Duodenal mucosa (tissue), 2 donors: ENCODE results near the gene ZNF677.
"Not testable (repeated sequence)": the region's sequence is repeated elsewhere in the genome, so short reads cannot be mapped to it uniquely, and the experiment has no call there.

Experiments used
- H3K27ac ChIP-seq: one replicate; pipeline ENCODE4 v1.7.0; 2013; ENCODE audit warnings: low read depth, low read length
- H3K27me3 ChIP-seq, 2 donors: one replicate each; pipeline ENCODE4 v1.7.0; 2013; ENCODE audit warnings: low read length in 2 of 2, control low read depth in 1 of 2; ENCODE audit not compliant: insufficient read depth in 2 of 2, control insufficient read depth in 1 of 2
- H3K36me3 ChIP-seq, 2 donors: one replicate each; pipeline ENCODE4 v1.7.0; 2013; ENCODE audit warnings: low read length in 2 of 2, control low read depth in 1 of 2; ENCODE audit not compliant: insufficient read depth in 2 of 2, control insufficient read depth in 1 of 2
- H3K4me1 ChIP-seq, 2 donors: one replicate each; pipeline ENCODE4 v1.7.0; 2013; ENCODE audit warnings: low read length in 2 of 2, control low read depth in 1 of 2; ENCODE audit not compliant: insufficient read depth in 2 of 2, control insufficient read depth in 1 of 2
- H3K4me3 ChIP-seq, 2 donors: one replicate each; pipeline ENCODE4 v1.7.0; 2013; ENCODE audit warnings: low read length in 2 of 2, low read depth in 1 of 2
- H3K9ac ChIP-seq, 2 donors: one replicate each; pipeline ENCODE4 v1.7.0; 2013; ENCODE audit warnings: low read length in 2 of 2, low read depth in 1 of 2
- H3K9me3 ChIP-seq, 2 donors: one replicate each; pipeline ENCODE4 v1.7.0; 2013; ENCODE audit warnings: low read length in 2 of 2, control low read depth in 1 of 2; ENCODE audit not compliant: control insufficient read depth in 1 of 2

ZNF677 gene

DNA sequence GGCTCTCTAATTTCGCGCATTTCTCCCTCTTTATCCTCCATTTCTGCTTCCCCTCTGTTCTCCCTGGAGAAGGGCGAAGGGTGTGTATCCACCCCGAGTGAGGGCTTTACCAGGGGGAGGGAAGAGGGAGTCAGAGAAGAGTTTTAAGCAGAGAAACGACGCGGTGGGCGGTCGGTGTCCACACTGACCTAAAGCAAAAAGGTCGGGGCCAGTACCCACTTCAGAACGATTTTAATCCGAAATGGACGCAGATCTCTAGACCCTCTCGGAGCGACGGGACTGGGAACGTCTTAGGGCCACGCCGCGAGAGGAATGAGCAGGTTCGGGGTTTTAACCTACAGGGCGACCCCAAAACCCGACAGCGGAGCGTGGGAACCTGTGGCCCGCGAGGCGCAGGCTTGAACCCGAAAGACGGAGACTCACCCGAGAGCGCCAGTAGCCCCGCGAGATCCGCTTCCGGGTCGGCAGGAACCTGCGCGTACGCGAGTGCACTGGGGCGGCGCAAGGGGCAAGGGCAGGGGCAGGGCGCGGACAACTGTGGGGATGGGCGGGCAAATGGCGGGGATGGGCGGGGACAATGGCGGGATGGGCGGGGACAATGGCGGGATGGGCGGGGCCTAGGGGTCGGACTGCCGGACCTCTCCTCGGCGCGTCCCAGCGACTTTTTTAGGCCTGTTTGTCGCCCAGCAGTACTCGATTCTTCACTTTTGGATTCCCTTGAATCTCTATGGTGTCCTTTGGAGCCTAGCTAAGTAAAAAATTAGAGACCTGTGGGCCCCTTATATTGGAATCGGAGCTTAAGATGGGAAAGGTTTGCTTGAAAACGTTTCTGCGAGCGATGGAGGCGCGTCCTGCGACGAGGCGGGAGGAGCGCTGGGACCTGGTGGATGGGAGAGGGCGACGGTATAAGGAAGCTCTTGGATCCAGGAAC, at the start of gene ZNF677:
ZNF677 (minus strand) TSS at position 463 of the 931 bp plus-strand sequence. CDS start 3,323 bp downstream, outside the sequence.
- H3K4me1 ChIP-seq: peaks cover 0 to 6% of the 10 kb centered on the region in 2 donors
- H3K9me3 ChIP-seq: peaks cover 31 to 35% of the 10 kb centered on the region in 2 donors
- peak within 1 kb of the TSS; percentile 59 for H3K9ac ChIP-seq
- H3K27me3 ChIP-seq: no peaks in the 10 kb centered on the region
- H3K4me3 ChIP-seq: peak within 1 kb of the TSS; percentile 87 to 94
- H3K27ac ChIP-seq: peak within 1 kb of the TSS; percentile 62
- peaks cover 10 to 17% of the 10 kb centered on the region in 2 donors for H3K36me3 ChIP-seq

DNA sequence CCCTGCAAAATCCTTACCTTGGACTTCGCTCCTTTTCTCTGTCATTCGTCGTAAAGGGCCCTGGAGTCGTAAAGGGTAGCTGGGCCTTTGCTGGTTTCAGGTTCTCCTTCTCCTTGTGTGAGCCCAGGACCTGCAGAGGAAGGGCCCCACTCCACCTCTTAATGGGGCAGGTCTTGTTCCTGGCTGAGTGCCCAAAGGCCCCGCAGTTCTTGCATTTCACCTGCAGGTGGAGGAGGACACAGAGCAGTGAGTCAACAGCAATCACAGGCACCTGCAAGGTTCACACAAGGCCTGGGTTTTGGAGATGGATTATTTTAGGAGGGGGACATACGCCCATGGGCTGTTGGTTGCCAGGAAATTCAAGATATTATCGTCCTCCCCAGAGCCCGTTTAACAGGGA, 46.7 kb upstream of the ZNF677 start:
- not testable (repeated sequence) for H3K27me3 ChIP-seq, H3K4me1 ChIP-seq, H3K9me3 ChIP-seq, H3K9ac ChIP-seq, H3K4me3 ChIP-seq, H3K27ac ChIP-seq, H3K36me3 ChIP-seq

DNA sequence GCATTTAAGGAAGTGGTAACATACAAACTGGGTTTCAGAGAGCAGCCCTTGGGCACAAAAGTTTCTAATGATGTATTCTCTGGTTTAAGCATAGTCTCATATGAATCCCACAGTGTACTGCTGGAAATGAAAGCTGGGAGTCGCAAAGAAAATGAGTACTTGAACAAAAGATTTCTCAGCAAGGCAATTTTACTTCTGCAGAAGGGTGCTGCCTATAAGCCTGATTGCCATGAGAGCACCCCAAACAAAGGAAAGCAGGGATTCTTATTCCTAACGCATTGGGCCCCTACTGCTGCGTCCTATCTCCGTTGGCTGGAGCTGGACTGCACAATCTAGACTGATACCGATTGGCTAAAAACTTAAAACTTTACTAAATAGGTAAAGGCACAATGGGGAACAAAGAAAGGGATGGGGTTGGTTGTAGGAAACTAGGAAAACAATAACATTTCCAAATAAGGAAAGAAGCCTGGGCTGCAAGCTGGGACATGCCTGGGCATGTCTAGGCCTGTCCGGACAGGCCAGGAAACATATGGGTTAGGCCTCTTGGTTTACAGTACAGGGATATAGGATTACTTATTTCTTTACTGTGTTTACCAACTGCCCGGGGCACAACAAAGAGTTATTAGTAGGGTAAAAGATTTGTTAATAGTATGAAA, 40.2 kb upstream of the ZNF677 start:
- Histone ChIP-seq H3K27me3 (no peaks in the 10 kb centered on the region), H3K9me3 (peaks cover 34% of the 10 kb centered on the region in 2 donors), H3K4me3 (peak overlapping the region in 1 of 2 donors; percentile 7), H3K4me1 (no peaks in the 10 kb centered on the region), H3K36me3 (no peaks in the 10 kb centered on the region), H3K9ac (no peak overlapping the region), H3K27ac (no peak overlapping the region)

DNA sequence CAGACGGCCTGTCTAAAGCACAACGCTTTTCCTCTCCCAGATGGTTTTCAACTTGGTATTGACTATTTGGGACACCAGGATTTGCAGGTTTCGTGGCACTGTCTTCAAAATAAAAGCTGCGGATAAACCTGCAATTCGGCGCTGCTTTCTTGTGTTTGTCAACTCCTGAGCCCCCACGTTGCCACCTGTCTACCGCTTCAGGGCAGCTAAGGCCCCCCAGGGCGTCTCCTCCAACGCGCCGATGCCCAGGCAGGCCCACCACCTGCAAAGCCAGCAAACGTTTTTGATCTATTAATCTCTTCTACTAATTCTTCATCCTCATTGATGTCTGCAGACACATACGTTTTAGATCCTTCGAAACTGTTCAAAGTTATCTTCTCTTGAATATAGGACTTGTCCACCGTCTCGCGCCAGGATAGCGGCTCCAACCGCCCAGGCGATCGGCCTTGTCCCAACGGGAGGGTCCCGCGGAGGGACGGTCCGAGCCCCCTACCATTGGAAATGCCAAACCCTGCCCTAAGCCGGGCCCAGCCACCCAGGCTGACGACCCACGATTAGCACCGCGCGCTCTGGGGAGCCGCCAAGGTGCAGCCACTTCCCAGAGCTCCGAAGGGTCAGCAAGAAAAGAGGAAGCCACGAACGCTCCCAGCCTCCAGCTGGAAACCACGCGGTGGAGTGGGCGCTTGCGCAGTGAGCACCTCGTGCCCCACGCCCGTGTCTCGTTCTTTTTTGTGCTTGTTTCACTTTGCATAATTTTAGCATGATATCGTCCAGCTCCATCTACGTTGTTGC, 36.3 kb upstream of the ZNF677 start:
- peak overlapping the region in 1 of 2 donors; percentile 18 for H3K4me3 ChIP-seq
- no peak overlapping the region for H3K27ac ChIP-seq
- no peaks in the 10 kb centered on the region for H3K36me3 ChIP-seq
- H3K9ac ChIP-seq: no peak overlapping the region
- no peaks in the 10 kb centered on the region for H3K27me3 ChIP-seq
- no peaks in the 10 kb centered on the region for H3K4me1 ChIP-seq
- peaks cover 28 to 31% of the 10 kb centered on the region in 2 donors for H3K9me3 ChIP-seq

DNA sequence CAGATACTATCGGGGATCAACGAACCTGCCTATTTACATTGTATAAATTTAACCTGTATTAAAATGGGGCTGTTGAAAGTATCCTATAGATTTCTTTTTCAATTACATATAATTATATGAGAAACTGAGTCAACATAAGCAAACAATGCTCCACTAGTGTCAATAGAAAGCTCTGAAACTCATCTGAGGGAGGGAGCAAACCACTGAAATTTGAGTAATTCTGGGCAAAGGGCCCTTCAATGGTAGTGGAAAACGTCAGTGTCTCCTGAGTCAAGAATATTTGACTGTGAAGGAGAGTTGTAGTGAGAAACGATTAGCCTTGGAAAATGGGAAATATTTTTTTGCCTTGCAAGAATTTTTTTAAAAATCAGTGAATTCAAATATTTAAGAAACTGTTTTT, 30.4 kb upstream of the ZNF677 start:
- Histone ChIP-seq H3K27ac (no peak overlapping the region), H3K4me1 (no peaks in the 10 kb centered on the region), H3K27me3 (no peaks in the 10 kb centered on the region), H3K9ac (no peak overlapping the region), H3K4me3 (no peak overlapping the region), H3K9me3 (peaks cover 0 to 3% of the 10 kb centered on the region in 2 donors), H3K36me3 (no peaks in the 10 kb centered on the region)

DNA sequence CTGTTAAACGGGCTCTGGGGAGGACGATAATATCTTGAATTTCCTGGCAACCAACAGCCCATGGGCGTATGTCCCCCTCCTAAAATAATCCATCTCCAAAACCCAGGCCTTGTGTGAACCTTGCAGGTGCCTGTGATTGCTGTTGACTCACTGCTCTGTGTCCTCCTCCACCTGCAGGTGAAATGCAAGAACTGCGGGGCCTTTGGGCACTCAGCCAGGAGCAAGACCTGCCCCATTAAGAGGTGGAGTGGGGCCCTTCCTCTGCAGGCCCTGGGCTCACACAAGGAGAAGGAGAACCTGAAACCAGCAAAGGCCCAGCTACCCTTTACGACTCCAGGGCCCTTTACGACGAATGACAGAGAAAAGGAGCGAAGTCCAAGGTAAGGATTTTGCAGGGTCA, 27.3 kb upstream of the ZNF677 start:
- H3K4me1 ChIP-seq, H3K9ac ChIP-seq, H3K27me3 ChIP-seq, H3K9me3 ChIP-seq, H3K27ac ChIP-seq, H3K4me3 ChIP-seq, H3K36me3 ChIP-seq: not testable (repeated sequence)

DNA sequence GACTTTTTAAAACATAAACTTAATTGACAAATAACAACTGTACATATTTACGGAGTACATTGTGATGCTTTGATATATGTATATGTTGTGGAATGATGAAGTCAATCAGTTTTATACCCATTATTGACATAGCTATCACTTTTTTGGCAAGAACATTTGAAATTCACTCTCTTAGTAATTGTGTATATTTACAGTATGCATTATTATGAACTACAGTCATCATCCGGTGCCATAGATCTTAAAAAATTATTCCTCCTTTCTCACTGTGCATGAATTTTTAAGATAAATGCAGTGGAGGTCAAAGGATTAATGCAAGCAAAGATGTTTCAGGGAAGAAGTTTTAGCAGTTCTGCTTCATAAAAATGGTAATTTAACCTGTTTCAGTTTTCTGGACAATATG, 20.8 kb upstream of the ZNF677 start:
- H3K9ac ChIP-seq: no peak overlapping the region
- no peaks in the 10 kb centered on the region for H3K4me1 ChIP-seq

DNA sequence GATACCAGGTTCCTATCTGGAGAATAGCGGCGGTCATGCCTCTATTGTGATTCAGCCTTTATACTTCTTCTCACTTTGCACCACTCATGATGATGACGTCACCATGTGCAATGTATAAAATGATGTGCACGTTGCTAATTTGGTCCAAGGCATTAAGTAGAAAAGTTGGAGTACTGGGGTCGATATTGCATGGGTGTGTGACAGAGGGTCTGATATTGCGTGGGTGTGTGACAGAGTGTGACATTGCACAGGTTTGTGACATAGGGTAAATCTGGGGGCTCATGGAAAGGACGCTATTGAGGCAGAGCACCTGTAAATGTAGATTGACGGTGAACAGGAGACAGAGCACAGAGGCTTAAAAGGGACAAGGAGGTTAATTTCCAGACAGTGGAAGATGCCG, 17.4 kb upstream of the ZNF677 start:
- Histone ChIP-seq H3K4me3 (no peak overlapping the region), H3K36me3 (no peaks in the 10 kb centered on the region), H3K4me1 (no peaks in the 10 kb centered on the region)

More for the DNA sequence above, 20.8 kb upstream of the ZNF677 start:
- H3K9me3 ChIP-seq: peaks cover 11 to 20% of the 10 kb centered on the region in 2 donors
- H3K27ac ChIP-seq: no peak overlapping the region
- no peak overlapping the region for H3K4me3 ChIP-seq
- H3K27me3 ChIP-seq: no peaks in the 10 kb centered on the region
- H3K36me3 ChIP-seq: no peaks in the 10 kb centered on the region

DNA sequence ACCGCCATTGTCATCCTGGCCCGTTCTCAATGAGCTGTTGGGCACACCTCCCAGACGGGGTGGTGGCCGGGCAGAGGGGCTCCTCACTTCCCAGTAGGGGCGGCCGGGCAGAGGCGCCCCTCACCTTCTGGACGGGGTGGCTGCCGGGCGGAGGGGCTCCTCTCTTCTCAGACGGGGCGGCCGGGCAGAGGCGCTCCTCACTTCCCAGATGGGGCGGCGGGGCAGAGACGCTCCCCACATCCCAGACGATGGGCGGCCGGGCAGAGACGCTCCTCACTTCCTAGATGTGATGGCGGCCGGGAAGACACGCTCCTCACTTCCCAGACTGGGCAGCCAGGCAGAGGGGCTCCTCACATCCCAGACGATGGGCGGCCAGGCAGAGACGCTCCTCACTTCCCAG, 15.2 kb upstream of the ZNF677 start:
- H3K27ac ChIP-seq, H3K4me1 ChIP-seq, H3K4me3 ChIP-seq, H3K9ac ChIP-seq, H3K27me3 ChIP-seq, H3K36me3 ChIP-seq: not testable (repeated sequence)
- H3K9me3 ChIP-seq: peaks cover 11 to 15% of the 10 kb centered on the region in 2 donors

More for the DNA sequence above, 17.4 kb upstream of the ZNF677 start:
- no peak overlapping the region for H3K9ac ChIP-seq
- H3K27ac ChIP-seq: no peak overlapping the region
- H3K9me3 ChIP-seq: peaks cover 11 to 20% of the 10 kb centered on the region in 2 donors
- H3K27me3 ChIP-seq: no peaks in the 10 kb centered on the region

DNA sequence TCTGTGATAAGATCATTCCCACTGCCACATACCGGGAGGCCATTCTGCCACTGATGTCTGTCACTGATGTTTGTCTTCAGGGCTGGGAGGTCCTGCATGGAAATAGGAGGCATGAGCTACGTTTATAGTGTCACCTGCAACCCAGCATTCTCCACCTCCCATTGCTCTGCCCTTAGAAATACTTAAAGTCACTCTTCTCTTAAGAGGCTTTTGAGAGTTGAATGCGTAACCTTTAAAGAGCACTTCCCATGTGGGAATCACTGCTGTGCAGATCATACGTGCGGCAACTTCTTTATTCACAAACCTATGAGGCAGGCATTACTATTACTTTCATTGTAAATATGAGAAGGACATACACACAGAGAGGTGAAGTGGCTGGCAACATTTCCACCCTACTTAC, 12.9 kb upstream of the ZNF677 start, which contains the start of gene VN1R4:
VN1R4 (minus strand) TSS at position 101 of the 400 bp plus-strand sequence; CDS start at position 43, 58 bp downstream.
- H3K27me3 ChIP-seq, H3K4me1 ChIP-seq: not testable (repeated sequence)

More for the DNA sequence above, 12.9 kb upstream of the ZNF677 start, which contains the start of gene VN1R4:
- H3K36me3 ChIP-seq, H3K4me3 ChIP-seq, H3K27ac ChIP-seq, H3K9ac ChIP-seq: not testable (repeated sequence)
- H3K9me3 ChIP-seq: peaks cover 10 to 17% of the 10 kb centered on the region in 2 donors
